ENCODE data around the gene CNNM1.

- TF ChIP-seq CTCF (IDR thresholded peaks at IDR 0.05) (no peak), POLR2A (IDR thresholded peaks at IDR 0.05) (no peak)
Observed at GRCh38 chr10:99290306-99290705, 38.9 kb upstream of the CNNM1 start.
